ENCODE measurements around the gene CDH16.

The CDH16 gene

DNA sequence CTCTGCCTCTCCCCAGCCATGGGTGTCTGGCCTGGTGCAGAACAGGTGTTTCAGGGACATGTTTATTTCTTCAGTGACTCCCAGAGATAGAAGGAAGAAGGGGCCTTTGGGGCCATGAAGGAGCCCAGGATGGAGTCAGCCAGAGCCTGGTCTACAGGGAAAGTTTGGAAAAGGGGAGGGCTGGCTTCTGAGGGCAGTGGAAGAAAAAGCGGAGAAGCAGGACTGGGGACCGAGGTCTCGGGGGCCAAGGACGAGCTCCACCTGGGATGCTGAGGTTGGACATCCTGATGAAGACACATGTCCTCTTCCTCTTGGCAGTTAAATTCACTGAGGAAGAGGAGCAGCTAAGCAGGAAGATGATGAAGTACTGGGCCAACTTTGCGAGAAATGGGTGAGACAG, 24.3 kb upstream of the CDH16 start:
- no CpG with 5 or more reads among the region's 5 CpGs for WGBS (ENCODE audit: extremely low coverage, insufficient coverage, insufficient read length)
- H4K91ac ChIP-seq (ENCODE audit: low read depth, low read length) = no peak overlapping the region
- no peak overlapping the region for H3K4ac ChIP-seq (ENCODE audit: low read depth, low read length)

DNA sequence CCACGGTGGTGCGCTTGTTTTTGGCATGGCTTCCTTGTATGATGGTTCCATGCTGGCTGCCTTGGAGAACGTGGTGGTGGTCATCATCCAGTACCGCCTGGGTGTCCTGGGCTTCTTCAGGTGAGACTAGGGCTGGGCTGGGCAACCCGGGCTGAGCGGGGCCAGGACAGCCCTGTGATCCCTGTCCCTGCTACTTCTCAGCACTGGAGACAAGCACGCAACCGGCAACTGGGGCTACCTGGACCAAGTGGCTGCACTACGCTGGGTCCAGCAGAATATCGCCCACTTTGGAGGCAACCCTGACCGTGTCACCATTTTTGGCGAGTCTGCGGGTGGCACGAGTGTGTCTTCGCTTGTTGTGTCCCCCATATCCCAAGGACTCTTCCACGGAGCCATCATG, 21.6 kb upstream of the CDH16 start:
- no peak overlapping the region for H4K91ac ChIP-seq (ENCODE audit: low read depth, low read length)
- H4K12ac ChIP-seq (ENCODE audit: low read depth, low read length) = no peak overlapping the region
- no peak for DNase-seq
- H3K9me3 ChIP-seq (ENCODE audit: insufficient read depth, low read depth, low read length) = peaks cover 2% of the 10 kb centered on the region
- no peak overlapping the region for H3K23ac ChIP-seq (ENCODE audit: low read length)
- H3K14ac ChIP-seq (ENCODE audit: low read length) = no peak overlapping the region
- no peaks in the 10 kb centered on the region for H3K79me1 ChIP-seq (ENCODE audit: low read length)
- no peak overlapping the region for H3K4ac ChIP-seq (ENCODE audit: low read depth, low read length)
- no peak overlapping the region for H2AFZ ChIP-seq (ENCODE audit: insufficient read depth, low read length, poor library complexity)
- no peak overlapping the region for H2BK120ac ChIP-seq (ENCODE audit: insufficient read depth, low read length, poor library complexity)
- H3K27ac ChIP-seq (ENCODE audit: low read depth, low read length) = no peak overlapping the region
- no peak overlapping the region for H2BK12ac ChIP-seq (ENCODE audit: low read length)
- no peak overlapping the region for H3K4me2 ChIP-seq (ENCODE audit: low read length)
- peaks cover 2% of the 10 kb centered on the region for H3K79me2 ChIP-seq (ENCODE audit: control insufficient read depth, insufficient read depth, low read length, poor library complexity)
- H3K18ac ChIP-seq (ENCODE audit: low read length) = no peak overlapping the region
- H2BK5ac ChIP-seq (ENCODE audit: low read depth, low read length, poor library complexity) = no peak overlapping the region
- H2AK5ac ChIP-seq (ENCODE audit: low read length) = no peak overlapping the region
- H3K36me3 ChIP-seq (ENCODE audit: control insufficient read depth in 1 of 2, insufficient read depth in 2 of 2, low read length in 2 of 2) = peaks cover 49 to 51% of the 10 kb centered on the region in 2 experiments
- peaks cover 5 to 6% of the 10 kb centered on the region in 2 experiments for H3K4me1 ChIP-seq (ENCODE audit: control insufficient read depth in 1 of 2, insufficient read depth in 2 of 2, low read length in 2 of 2)
- H3K9ac ChIP-seq (ENCODE audit: low read length) = no peak overlapping the region
- no peak overlapping the region for H4K8ac ChIP-seq (ENCODE audit: low read depth, low read length)
- no peaks in the 10 kb centered on the region for H3K27me3 ChIP-seq (ENCODE audit: insufficient read depth, low read length)
- WGBS (ENCODE audit: extremely low coverage, insufficient coverage, insufficient read length) = no CpG with 5 or more reads among the region's 16 CpGs
- no peak overlapping the region for H3K4me3 ChIP-seq (ENCODE audit: low read depth, low read length)

More for the DNA sequence above, 24.3 kb upstream of the CDH16 start:
- Histone ChIP-seq H2BK120ac (ENCODE audit: insufficient read depth, low read length, poor library complexity) (no peak overlapping the region), H4K12ac (ENCODE audit: low read depth, low read length) (no peak overlapping the region), H3K27ac (ENCODE audit: low read depth, low read length) (no peak overlapping the region), H3K79me1 (ENCODE audit: low read length) (no peaks in the 10 kb centered on the region), H3K9ac (ENCODE audit: low read length) (no peak overlapping the region), H3K79me2 (ENCODE audit: control insufficient read depth, insufficient read depth, low read length, poor library complexity) (no peaks in the 10 kb centered on the region), H3K36me3 (ENCODE audit: control insufficient read depth in 1 of 2, insufficient read depth in 2 of 2, low read length in 2 of 2) (peaks cover 44 to 46% of the 10 kb centered on the region in 2 experiments), H2AK5ac (ENCODE audit: low read length) (no peak overlapping the region), H3K4me2 (ENCODE audit: low read length) (no peak overlapping the region), H3K9me3 (ENCODE audit: insufficient read depth, low read depth, low read length) (peaks cover 2% of the 10 kb centered on the region), H2BK12ac (ENCODE audit: low read length) (no peak overlapping the region), H3K18ac (ENCODE audit: low read length) (no peak overlapping the region), H3K4me3 (ENCODE audit: low read depth, low read length) (no peak overlapping the region), H3K4me1 (ENCODE audit: control insufficient read depth in 1 of 2, insufficient read depth in 2 of 2, low read length in 2 of 2) (no peaks in the 10 kb centered on the region), H4K8ac (ENCODE audit: low read depth, low read length) (no peak overlapping the region), H3K14ac (ENCODE audit: low read length) (no peak overlapping the region), H2BK5ac (ENCODE audit: low read depth, low read length, poor library complexity) (no peak overlapping the region), H3K23ac (ENCODE audit: low read length) (no peak overlapping the region), H2AFZ (ENCODE audit: insufficient read depth, low read length, poor library complexity) (no peak overlapping the region), H3K27me3 (ENCODE audit: insufficient read depth, low read length) (peaks cover 4% of the 10 kb centered on the region)
- no peak for DNase-seq

DNA sequence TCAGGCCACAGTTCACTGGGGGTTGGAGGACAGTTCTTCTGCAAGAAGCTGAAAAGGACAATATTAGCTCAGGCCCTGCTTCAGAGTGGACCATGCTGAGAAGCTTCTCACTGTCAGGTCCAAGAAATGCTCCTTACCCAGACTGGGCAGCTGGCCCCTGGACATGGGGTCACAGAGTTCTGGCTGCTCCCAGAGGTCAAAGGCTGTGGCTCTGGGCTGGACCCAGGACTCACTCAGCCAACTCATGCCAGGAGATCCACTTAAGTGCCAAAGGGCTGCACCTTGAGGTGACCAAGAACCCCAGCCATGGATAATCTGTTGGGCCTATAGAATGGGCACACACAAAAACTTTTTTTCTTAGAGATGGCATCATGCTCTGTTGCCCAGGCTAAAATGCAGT, 20.7 kb upstream of the CDH16 start:
- Histone ChIP-seq H3K14ac (ENCODE audit: low read length) (no peak overlapping the region), H3K4me2 (ENCODE audit: low read length) (no peak overlapping the region), H3K27ac (ENCODE audit: low read depth, low read length) (no peak overlapping the region), H2AFZ (ENCODE audit: insufficient read depth, low read length, poor library complexity) (no peak overlapping the region), H2AK5ac (ENCODE audit: low read length) (no peak overlapping the region), H3K18ac (ENCODE audit: low read length) (no peak overlapping the region), H3K36me3 (ENCODE audit: control insufficient read depth in 1 of 2, insufficient read depth in 2 of 2, low read length in 2 of 2) (peaks cover 49 to 51% of the 10 kb centered on the region in 2 experiments), H3K9ac (ENCODE audit: low read length) (no peak overlapping the region), H3K4me3 (ENCODE audit: low read depth, low read length) (no peak overlapping the region), H3K79me1 (ENCODE audit: low read length) (peaks cover 4% of the 10 kb centered on the region), H2BK120ac (ENCODE audit: insufficient read depth, low read length, poor library complexity) (no peak overlapping the region), H3K4ac (ENCODE audit: low read depth, low read length) (no peak overlapping the region), H2BK5ac (ENCODE audit: low read depth, low read length, poor library complexity) (no peak overlapping the region), H3K9me3 (ENCODE audit: insufficient read depth, low read depth, low read length) (peaks cover 2% of the 10 kb centered on the region), H4K91ac (ENCODE audit: low read depth, low read length) (no peak overlapping the region), H3K79me2 (ENCODE audit: control insufficient read depth, insufficient read depth, low read length, poor library complexity) (peaks cover 5% of the 10 kb centered on the region), H4K8ac (ENCODE audit: low read depth, low read length) (no peak overlapping the region), H3K4me1 (ENCODE audit: control insufficient read depth in 1 of 2, insufficient read depth in 2 of 2, low read length in 2 of 2) (peaks cover 7 to 8% of the 10 kb centered on the region in 2 experiments), H3K23ac (ENCODE audit: low read length) (no peak overlapping the region), H2BK12ac (ENCODE audit: low read length) (no peak overlapping the region), H3K27me3 (ENCODE audit: insufficient read depth, low read length) (no peaks in the 10 kb centered on the region), H4K12ac (ENCODE audit: low read depth, low read length) (no peak overlapping the region)
- no peak for DNase-seq

DNA sequence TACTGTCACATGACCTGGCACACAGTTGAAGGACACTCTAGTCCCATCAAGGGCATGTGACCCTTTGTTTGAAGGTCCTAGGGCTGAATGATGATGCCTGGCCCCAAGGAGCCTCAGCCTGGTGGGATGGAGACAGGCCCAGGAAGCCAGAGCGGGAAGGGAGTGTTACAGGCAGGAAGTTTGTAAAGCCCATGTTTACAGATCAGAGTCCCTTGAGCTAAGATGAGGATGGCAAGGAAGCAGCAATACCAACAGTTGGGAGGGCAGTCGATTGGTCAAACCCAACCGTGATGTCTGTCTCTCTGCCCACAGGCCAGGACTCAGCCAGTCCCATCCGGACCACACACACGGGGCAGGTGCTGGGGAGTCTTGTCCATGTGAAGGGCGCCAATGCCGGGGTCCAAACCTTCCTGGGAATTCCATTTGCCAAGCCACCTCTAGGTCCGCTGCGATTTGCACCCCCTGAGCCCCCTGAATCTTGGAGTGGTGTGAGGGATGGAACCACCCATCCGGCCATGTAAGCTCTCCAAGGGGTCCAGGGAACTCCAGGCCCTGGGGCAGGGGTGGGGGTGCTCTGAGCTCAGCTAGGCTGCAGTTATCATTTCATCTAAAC, 19.1 kb upstream of the CDH16 start:
- H4K91ac ChIP-seq (ENCODE audit: low read depth, low read length) = no peak overlapping the region
- no peak overlapping the region for H2BK120ac ChIP-seq (ENCODE audit: insufficient read depth, low read length, poor library complexity)
- H3K79me2 ChIP-seq (ENCODE audit: control insufficient read depth, insufficient read depth, low read length, poor library complexity) = peaks cover 9% of the 10 kb centered on the region
- DNase-seq = no peak
- H3K4me3 ChIP-seq (ENCODE audit: low read depth, low read length) = no peak overlapping the region
- H4K12ac ChIP-seq (ENCODE audit: low read depth, low read length) = no peak overlapping the region
- H2BK5ac ChIP-seq (ENCODE audit: low read depth, low read length, poor library complexity) = no peak overlapping the region
- H3K14ac ChIP-seq (ENCODE audit: low read length) = no peak overlapping the region
- no CpG with 5 or more reads among the region's 10 CpGs for WGBS (ENCODE audit: extremely low coverage, insufficient coverage, insufficient read length)
- no peak overlapping the region for H3K4me2 ChIP-seq (ENCODE audit: low read length)
- no peak overlapping the region for H3K18ac ChIP-seq (ENCODE audit: low read length)
- no peak overlapping the region for H3K23ac ChIP-seq (ENCODE audit: low read length)
- no peaks in the 10 kb centered on the region for H3K27me3 ChIP-seq (ENCODE audit: insufficient read depth, low read length)
- H3K4me1 ChIP-seq (ENCODE audit: control insufficient read depth in 1 of 2, insufficient read depth in 2 of 2, low read length in 2 of 2) = peaks cover 15 to 16% of the 10 kb centered on the region in 2 experiments
- H3K27ac ChIP-seq (ENCODE audit: low read depth, low read length) = no peak overlapping the region
- no peak overlapping the region for H2AK5ac ChIP-seq (ENCODE audit: low read length)
- H3K79me1 ChIP-seq (ENCODE audit: low read length) = peaks cover 8% of the 10 kb centered on the region
- H3K9ac ChIP-seq (ENCODE audit: low read length) = no peak overlapping the region
- no peak overlapping the region for H2AFZ ChIP-seq (ENCODE audit: insufficient read depth, low read length, poor library complexity)
- no peak overlapping the region for H4K8ac ChIP-seq (ENCODE audit: low read depth, low read length)
- H3K36me3 ChIP-seq (ENCODE audit: control insufficient read depth in 1 of 2, insufficient read depth in 2 of 2, low read length in 2 of 2) = peaks cover 38 to 40% of the 10 kb centered on the region in 2 experiments
- no peak overlapping the region for H3K4ac ChIP-seq (ENCODE audit: low read depth, low read length)
- no peak overlapping the region for H2BK12ac ChIP-seq (ENCODE audit: low read length)
- H3K9me3 ChIP-seq (ENCODE audit: insufficient read depth, low read depth, low read length) = no peaks in the 10 kb centered on the region

Data from trophoblast cell (in vitro differentiated cells and primary cell).